WTC11 (cell line): ENCODE data around the gene CSRP3. TPM values are rescaled to one million over a fixed set of nuclear protein-coding genes. Genes with fewer than 3 reads are reported as not detected.

ENCODE experiments used
- ATAC-seq: fragments of 200-7000 bp; cut with Tn5 transposase; 2 replicates; pipeline ENCODE4 v1.10.0; 2021; ENCODE audit warnings: mild to moderate bottlenecking, moderate library complexity
- CTCF ChIA-PET: fragments of 300-600 bp; sonication (Branson Sonifier 250); formaldehyde crosslinking; loops from one replicate; lab custom pipeline; 2021; ENCODE audit warnings: antibody characterized with exemption; lab: Charles Lee
- POLR2A ChIA-PET: fragments of 350-600 bp; sonication (Branson Sonifier 250); formaldehyde crosslinking; loops from one replicate; lab custom pipeline; 2021; ENCODE audit warnings: antibody characterized with exemption; lab: Charles Lee
- DNase-seq: peaks from one replicate; pipeline ENCODE4 v3.0.0; 2021; ENCODE audit warnings: low spot score
- H3K27ac Mint-ChIP-seq: 2 replicates; pipeline ENCODE4 v1.8.0; 2021; ENCODE audit warnings: mixed read lengths
- H3K27me3 Mint-ChIP-seq: 2 replicates; pipeline ENCODE4 v1.8.0; 2021; ENCODE audit warnings: low read depth, mild to moderate bottlenecking, moderate library complexity, mixed read lengths
- H3K36me3 Mint-ChIP-seq: 2 replicates; pipeline ENCODE4 v1.8.0; 2021; ENCODE audit warnings: mixed read lengths
- H3K4me1 Mint-ChIP-seq: 2 replicates; pipeline ENCODE4 v1.8.0; 2022; ENCODE audit warnings: mixed read lengths
- H3K4me3 Mint-ChIP-seq: 2 replicates; pipeline ENCODE4 v1.8.0; 2021; ENCODE audit warnings: mild to moderate bottlenecking, moderate library complexity, mixed read lengths
- H3K9me3 Mint-ChIP-seq: 2 replicates; pipeline ENCODE4 v1.8.0; 2021; ENCODE audit warnings: mixed read lengths
- ARID4B ChIP-seq: sonication (generic); formaldehyde crosslinking; IDR thresholded peaks from 2 replicates; pipeline ENCODE4 v1.8.0; 2023; ENCODE audit warnings: missing genetic modification reagents, mild to moderate bottlenecking, borderline replicate concordance
- ATF1 ChIP-seq: sonication (generic); formaldehyde crosslinking; IDR thresholded peaks from 2 replicates; pipeline ENCODE4 v1.8.1; 2023; ENCODE audit warnings: mild to moderate bottlenecking, moderate library complexity, missing genetic modification reagents
- ATF2 ChIP-seq: sonication (generic); formaldehyde crosslinking; IDR thresholded peaks from 2 replicates; pipeline ENCODE4 v1.8.1; 2022; ENCODE audit warnings: low read depth, missing genetic modification reagents, borderline replicate concordance
- CREM ChIP-seq: sonication (generic); formaldehyde crosslinking; IDR thresholded peaks from 2 replicates; pipeline ENCODE4 v1.8.1; 2022; ENCODE audit warnings: mild to moderate bottlenecking, missing genetic modification reagents, moderate library complexity
- CTCF ChIP-seq: fragments of 200-600 bp; IDR thresholded peaks from 2 replicates; pipeline ENCODE4 v1.8.0; 2022; ENCODE audit warnings: antibody characterized with exemption
- E2F4 ChIP-seq: sonication (generic); formaldehyde crosslinking; IDR thresholded peaks from 2 replicates; pipeline ENCODE4 v1.8.1; 2022; ENCODE audit warnings: low read depth, mild to moderate bottlenecking, moderate library complexity, missing genetic modification reagents, borderline replicate concordance
- ELF4 ChIP-seq: sonication (generic); formaldehyde crosslinking; IDR thresholded peaks from 2 replicates; pipeline ENCODE4 v1.8.1; 2022; ENCODE audit warnings: low read depth, mild to moderate bottlenecking, moderate library complexity, missing genetic modification reagents
- ESRRA ChIP-seq: sonication (generic); formaldehyde crosslinking; IDR thresholded peaks from 2 replicates; pipeline ENCODE4 v1.8.1; 2022; ENCODE audit warnings: mild to moderate bottlenecking, missing genetic modification reagents, borderline replicate concordance
- GABPB1 ChIP-seq: sonication (generic); formaldehyde crosslinking; IDR thresholded peaks from 2 replicates; pipeline ENCODE4 v1.8.1; 2023; ENCODE audit warnings: mild to moderate bottlenecking, missing genetic modification reagents
- IRF2 ChIP-seq: sonication (generic); formaldehyde crosslinking; IDR thresholded peaks from 2 replicates; pipeline ENCODE4 v1.8.0; 2022; ENCODE audit warnings: low read depth, missing genetic modification reagents, borderline replicate concordance
- PREB ChIP-seq: sonication (generic); formaldehyde crosslinking; IDR thresholded peaks from 2 replicates; pipeline ENCODE4 v1.8.1; 2022; ENCODE audit warnings: mild to moderate bottlenecking, missing genetic modification reagents, moderate library complexity, borderline replicate concordance
- SMAD3 ChIP-seq: sonication (generic); formaldehyde crosslinking; IDR thresholded peaks from 2 replicates; pipeline ENCODE4 v1.8.0; 2022; ENCODE audit warnings: missing genetic modification reagents, mild to moderate bottlenecking, borderline replicate concordance
- SOX15 ChIP-seq: fragments of 250-450 bp; sonication (Bioruptor Pico); IDR thresholded peaks from 2 replicates; pipeline ENCODE4 v1.9.0; 2021; ENCODE audit warnings: mild to moderate bottlenecking
- TP53 ChIP-seq: sonication (generic); formaldehyde crosslinking; IDR thresholded peaks from 2 replicates; pipeline ENCODE4 v1.8.1; 2023; ENCODE audit warnings: mild to moderate bottlenecking, missing genetic modification reagents
- ZNF138 ChIP-seq: sonication (generic); formaldehyde crosslinking; conservative IDR thresholded peaks from 2 replicates; pipeline ENCODE4 v1.8.1; 2022; ENCODE audit warnings: mild to moderate bottlenecking, moderate library complexity, missing genetic modification reagents
- ZNF219 ChIP-seq: sonication (generic); formaldehyde crosslinking; IDR thresholded peaks from 2 replicates; pipeline ENCODE4 v1.8.0; 2023; ENCODE audit warnings: missing genetic modification reagents, mild to moderate bottlenecking, borderline replicate concordance
- ZNF232 ChIP-seq: sonication (generic); formaldehyde crosslinking; IDR thresholded peaks from 2 replicates; pipeline ENCODE4 v1.8.0; 2022; ENCODE audit warnings: mild to moderate bottlenecking, missing genetic modification reagents
- ZNF396 ChIP-seq: fragments of 250-450 bp; sonication (Bioruptor Pico); IDR thresholded peaks from 2 replicates; pipeline ENCODE4 v1.8.0; 2021; ENCODE audit warnings: mild to moderate bottlenecking, moderate library complexity, borderline replicate concordance
- ZNF416 ChIP-seq: fragments of 250-450 bp; sonication (Bioruptor Pico); IDR thresholded peaks from 2 replicates; pipeline ENCODE4 v1.9.0; 2021; ENCODE audit warnings: mild to moderate bottlenecking, inconsistent platforms
- ZNF671 ChIP-seq: fragments of 250-450 bp; sonication (Bioruptor Pico); IDR thresholded peaks from 2 replicates; pipeline ENCODE4 v1.8.0; 2021; ENCODE audit warnings: mild to moderate bottlenecking
- ZSCAN18 ChIP-seq: fragments of 250-450 bp; sonication (Bioruptor Pico); IDR thresholded peaks from 2 replicates; pipeline ENCODE4 v2.1.2; 2022; ENCODE audit warnings: mild to moderate bottlenecking, moderate library complexity
- total RNA-seq: library from RNA; stranded (reverse); gene quantifications from 3 replicates; pipeline ENCODE4 v1.2.3, GENCODE V29; 2021

CSRP3 gene
- total RNA-seq, 1 experiment from 2014 or later: not detected

- ATAC-seq (no peak), DNase-seq (no peak)
- no peaks in the 10 kb centered on the region for H3K4me1 Mint-ChIP-seq
- CTCF ChIA-PET: no interaction called here
- no peaks in the 10 kb centered on the region for H3K9me3 Mint-ChIP-seq
- POLR2A ChIA-PET: no interaction called here
- no peak overlapping the region for H3K27ac Mint-ChIP-seq
- TF ChIP-seq CREM (CRISPR knock-in tag) (no peak), ZNF396 (CRISPR knock-in tag) (no peak), ATF1 (CRISPR knock-in tag) (no peak), IRF2 (no peak), TP53 (no peak), SOX15 (CRISPR knock-in tag) (no peak), E2F4 (no peak), ARID4B (CRISPR knock-in tag) (no peak), ESRRA (no peak), ATF2 (CRISPR knock-in tag) (no peak)
- no peaks in the 10 kb centered on the region for H3K27me3 Mint-ChIP-seq
- H3K4me3 Mint-ChIP-seq: no peak overlapping the region
- H3K36me3 Mint-ChIP-seq: no peaks in the 10 kb centered on the region
Measured at GRCh38 chr11:19185036-19185435, 16.7 kb downstream of the CSRP3 start.

GRCh38 chr11:19183646-19184045, 18.1 kb downstream of the CSRP3 start:
- ChIA-PET CTCF (interaction anchor here (1.9 kb wide), 1 partner anchor 113 kb away, joined by 5 read pairs; no protein-coding TSS in a partner anchor), POLR2A (no interaction called here)
- no peaks in the 10 kb centered on the region for H3K4me1 Mint-ChIP-seq
- TF ChIP-seq SOX15 (CRISPR knock-in tag) (no peak), ZNF138 (CRISPR knock-in tag) (no peak), ZNF671 (no peak), ZSCAN18 (CRISPR knock-in tag) (no peak), ZNF416 (no peak), CTCF (no peak), SMAD3 (CRISPR knock-in tag) (no peak), PREB (CRISPR knock-in tag) (no peak), ELF4 (CRISPR knock-in tag) (no peak), ZNF219 (CRISPR knock-in tag) (no peak), ZNF232 (CRISPR knock-in tag) (no peak), GABPB1 (no peak), E2F4 (no peak)
- no peaks in the 10 kb centered on the region for H3K27me3 Mint-ChIP-seq
- H3K4me3 Mint-ChIP-seq: no peak overlapping the region
- ATAC-seq (no peak), DNase-seq (no peak)
- H3K27ac Mint-ChIP-seq: no peak overlapping the region
- H3K36me3 Mint-ChIP-seq: no peaks in the 10 kb centered on the region
- H3K9me3 Mint-ChIP-seq: no peaks in the 10 kb centered on the region
